ENCODE results near the gene CLSTN3.
"Not testable (repeated sequence)": the region's sequence is repeated elsewhere in the genome, so short reads cannot be mapped to it uniquely, and the experiment has no call there.

The CLSTN3 gene

DNA sequence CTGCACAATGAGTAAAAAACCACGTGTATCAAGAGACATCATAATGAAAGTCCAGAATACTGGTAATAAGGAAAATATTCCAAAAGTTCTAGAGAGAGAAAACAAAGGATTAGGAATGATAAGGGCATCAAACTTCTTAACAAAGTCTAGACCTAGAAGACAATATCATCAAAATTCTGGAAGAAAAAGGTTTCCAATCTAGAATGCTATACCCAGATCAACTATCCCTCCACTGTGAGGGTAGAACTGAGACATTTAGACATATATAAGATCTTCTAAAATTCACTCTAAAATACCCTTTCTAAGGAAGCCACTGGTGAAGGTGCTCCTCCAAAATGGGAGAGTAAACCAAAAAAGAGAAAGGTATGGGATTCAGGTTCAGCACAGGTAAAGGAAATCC is 24.1 kb upstream of the CLSTN3 start:
- DNase-seq = no peak

DNA sequence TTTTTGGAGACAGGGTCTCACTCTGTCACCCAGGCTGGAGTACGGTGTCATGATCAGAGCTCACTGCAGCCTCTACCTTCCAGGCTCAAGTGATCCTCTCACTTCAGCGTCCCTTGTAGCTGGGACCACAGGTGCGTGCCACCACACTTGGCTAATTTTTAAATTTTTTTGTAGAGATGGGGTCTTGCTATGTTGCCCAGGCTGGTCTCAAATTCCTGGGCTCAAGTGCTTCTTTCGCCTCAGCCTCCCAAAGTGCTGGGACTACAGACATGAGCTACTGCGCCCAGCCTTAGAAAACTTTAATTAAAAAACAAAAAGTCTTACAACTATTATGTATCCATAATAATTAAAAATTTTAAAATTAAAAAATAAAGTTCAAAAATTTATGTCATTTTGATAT is 23.0 kb upstream of the CLSTN3 start:
- DNase-seq = not testable (repeated sequence)

DNA sequence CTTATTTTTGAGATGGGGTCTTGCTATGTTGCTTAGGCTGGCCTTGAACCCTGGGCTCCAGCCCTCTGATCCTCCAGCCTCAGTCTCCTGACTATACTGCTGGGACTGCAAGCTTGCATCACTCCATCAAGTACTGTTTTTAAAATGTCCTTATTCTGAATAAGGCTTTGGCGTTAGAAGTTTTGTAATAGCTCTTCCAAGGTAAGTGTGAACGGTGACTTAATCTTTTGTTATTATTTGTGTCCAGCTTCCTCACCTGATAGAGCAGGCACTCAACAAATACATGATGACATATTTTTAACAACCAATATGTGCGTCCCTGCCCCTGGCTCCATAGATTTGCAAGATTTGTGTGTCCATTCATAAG is 22.6 kb upstream of the CLSTN3 start:
- no peak for DNase-seq

- peak; percentile 37 for DNase-seq
These were observed 22.0 kb upstream of the CLSTN3 start for GRCh38 chr12:7108003-7108795.

- DNase-seq = peak; percentile 47
These were observed 21.2 kb upstream of the CLSTN3 start, which contains the start of gene C1RL for GRCh38 chr12:7108796-7109571. Gene C1RL (minus strand): TSS chr12:7109214. CDS start chr12:7109180, 34 bp downstream.

DNA sequence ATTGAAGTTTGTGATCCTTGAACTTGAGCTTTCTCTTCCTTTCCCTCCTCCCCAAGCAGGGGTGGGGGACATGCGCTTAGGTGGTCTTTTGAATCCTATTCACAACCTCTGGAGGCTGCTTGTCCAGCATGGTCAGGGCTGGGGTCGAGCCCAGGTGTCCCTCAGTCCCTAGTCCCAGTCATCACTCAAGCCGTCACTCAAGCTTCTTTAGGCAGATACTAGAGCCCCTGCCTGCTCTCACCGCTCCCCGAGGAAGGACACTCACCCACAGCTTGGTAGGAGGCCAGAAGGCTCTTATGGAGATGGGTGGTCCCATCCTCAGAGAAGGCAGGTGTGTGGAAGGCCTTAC is 20.6 kb upstream of the CLSTN3 start:
- no peak for DNase-seq

- no peak for DNase-seq
These were observed 19.5 kb upstream of the CLSTN3 start for GRCh38 chr12:7110661-7111060.

- no peak for DNase-seq
These were observed 18.1 kb upstream of the CLSTN3 start for GRCh38 chr12:7112041-7112440.

- DNase-seq = peak; percentile 4
These were observed 16.7 kb upstream of the CLSTN3 start for GRCh38 chr12:7113389-7113871.

GRCh38 chr12:7114008-7114407 is 16.2 kb upstream of the CLSTN3 start:
- DNase-seq = no peak

DNA sequence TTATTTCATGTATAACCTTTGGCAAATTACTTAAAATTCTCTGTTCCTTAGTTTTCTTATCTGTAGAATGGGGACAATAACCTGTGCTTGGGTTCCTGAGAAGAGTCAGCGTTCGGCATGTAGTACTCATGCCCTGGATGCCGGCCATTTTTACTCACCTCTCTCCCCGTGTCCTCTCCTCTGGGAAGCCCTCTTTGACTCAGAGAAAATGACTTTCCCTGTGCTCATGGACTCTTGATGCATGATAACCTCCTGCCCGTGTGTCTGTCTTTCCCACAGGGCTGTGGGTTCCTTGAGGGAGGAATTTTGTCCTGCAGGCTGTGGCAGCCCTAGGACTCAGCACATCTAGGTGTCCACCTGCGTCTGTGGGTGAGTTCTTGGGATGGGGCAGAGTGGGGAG is 15.3 kb upstream of the CLSTN3 start:
- DNase-seq = no peak

GRCh38 chr12:7116196-7116595 is 14.0 kb upstream of the CLSTN3 start:
- DNase-seq = no peak

DNA sequence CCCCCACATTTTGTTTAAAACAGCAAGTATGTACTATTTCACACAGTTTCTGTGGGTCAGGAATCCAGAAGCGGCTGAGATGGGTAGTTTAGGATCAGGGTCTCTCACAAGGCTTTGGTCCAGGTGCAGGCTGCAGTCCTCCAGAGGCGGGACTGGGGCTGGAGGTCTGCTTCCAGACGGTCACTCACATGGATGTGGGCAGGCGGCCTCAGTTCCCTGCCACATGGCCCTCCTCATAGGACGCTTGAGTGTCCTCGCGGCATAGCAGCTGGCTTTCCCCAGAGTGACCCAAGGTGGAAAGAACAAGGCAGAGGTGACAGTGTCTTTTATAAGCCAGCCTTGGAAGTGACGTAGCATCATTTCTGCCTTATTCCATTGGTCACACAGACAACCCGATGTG is 13.3 kb upstream of the CLSTN3 start:
- DNase-seq = no peak

- no peak for DNase-seq
These were observed 12.5 kb upstream of the CLSTN3 start for GRCh38 chr12:7117670-7118069.

GRCh38 chr12:7118881-7119280 is 11.3 kb upstream of the CLSTN3 start:
- DNase-seq = no peak

DNA sequence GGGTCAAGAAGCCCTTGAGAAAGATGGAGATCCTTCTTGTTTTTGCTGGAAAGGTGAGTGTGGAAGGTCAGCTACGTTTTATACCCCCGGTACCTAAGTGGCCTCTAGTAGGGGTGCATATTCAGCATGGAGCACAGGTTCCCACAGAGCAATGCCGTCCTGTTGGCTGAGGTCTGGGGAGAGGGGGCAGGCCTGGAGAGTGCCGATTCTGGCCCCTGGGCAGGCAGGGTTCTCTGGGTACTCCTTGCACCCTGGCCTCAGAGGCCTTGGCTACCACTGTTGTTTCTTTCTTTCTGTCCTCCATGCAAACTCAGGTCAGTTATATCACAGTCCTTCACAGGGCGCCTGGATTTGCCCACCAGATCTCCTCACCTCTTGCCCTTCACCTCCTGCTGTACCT is 10.0 kb upstream of the CLSTN3 start:
- DNase-seq = no peak

GRCh38 chr12:7121324-7121723 is 8.8 kb upstream of the CLSTN3 start:
- no peak for DNase-seq

DNA sequence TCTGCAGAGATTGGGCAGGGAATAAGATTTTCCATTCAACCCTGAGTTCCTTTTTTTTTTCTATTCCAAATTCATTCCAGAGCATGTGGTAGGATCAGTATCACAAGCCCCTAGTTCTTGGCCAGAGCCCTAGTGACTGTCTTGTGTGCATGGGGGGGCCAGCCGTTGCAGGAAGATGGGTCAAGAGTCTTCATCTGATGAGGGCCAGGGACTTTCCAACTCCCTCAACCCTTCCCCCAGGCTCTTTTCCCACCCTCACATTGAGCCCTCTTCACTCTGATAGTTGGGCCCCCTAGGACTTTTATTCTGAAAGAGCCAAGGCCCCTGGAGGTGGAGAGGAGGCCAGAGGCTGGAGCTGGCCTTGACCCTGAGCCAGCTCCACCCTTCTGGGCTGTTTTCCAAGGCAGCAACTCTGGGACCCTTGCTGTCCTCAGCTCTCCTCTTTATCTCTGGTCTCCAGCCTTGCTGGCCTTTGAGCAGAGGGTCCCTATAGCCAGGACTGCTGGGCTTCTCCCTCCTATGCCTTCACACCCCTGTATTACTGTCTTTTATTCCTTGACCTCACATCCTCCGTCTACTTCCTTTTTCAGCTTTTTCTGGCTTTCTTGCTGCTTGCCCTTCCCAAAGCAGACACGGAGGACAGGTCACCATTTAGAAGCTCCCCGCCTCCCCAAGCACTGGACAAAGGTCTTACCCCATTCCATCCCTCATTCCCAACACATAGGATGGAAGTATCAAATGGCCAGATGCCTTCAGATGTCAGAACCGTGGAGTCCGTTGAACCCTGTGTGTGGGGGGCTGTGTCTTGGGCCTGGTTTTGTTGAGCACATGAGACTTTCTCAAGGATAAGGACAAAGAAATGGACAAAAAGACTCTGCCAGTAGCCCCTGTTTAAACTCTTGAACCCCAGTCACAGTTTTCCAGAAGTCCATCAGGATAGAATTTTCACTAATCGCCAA is 7.1 kb upstream of the CLSTN3 start:
- no peak for DNase-seq

GRCh38 chr12:7123806-7124522 is 6.2 kb upstream of the CLSTN3 start:
- DNase-seq = no peak

- DNase-seq = no peak
These were observed 4.4 kb upstream of the CLSTN3 start for GRCh38 chr12:7125632-7126227.

DNA sequence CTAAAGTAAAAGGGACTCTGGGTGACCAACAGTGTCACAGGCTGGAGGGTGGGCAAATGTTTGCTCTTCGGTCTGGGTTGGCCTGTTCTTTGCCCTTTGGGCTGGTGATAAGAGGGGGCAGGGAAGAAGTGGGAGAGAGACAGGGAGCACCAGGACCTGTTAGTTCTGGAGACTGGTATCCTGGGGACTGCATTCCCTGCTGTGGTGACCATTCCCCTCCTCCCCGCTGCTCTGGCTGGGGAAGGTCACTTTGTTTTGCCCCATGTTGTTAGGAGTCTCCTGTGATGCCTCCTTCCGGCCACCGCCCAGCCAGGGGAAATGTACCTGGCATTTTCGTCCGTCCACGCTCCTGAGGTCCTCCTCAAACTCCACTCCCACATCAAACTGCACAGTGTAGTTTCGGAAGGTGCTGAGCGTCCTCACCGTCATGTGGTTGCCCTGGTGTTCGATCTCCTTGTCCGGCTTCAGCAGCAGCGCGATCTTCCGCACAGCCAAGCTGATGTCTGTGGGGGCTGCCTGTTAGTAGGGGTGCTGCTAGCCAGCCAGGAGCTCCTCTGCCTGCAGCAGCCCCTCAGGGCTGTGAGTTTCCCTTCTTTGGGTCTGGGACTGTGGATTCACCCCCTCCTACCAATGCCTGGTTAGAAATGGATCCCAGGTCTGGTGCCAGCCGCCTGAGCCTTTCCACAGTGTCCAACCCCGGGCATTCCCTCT is 2.1 kb upstream of the CLSTN3 start:
- no peak for DNase-seq
